Spleen (tissue), 7 donors: Measurements from ENCODE around the gene SEC62.

Experiments
- CTCF ChIP-seq, 11 experiments: fragments of 200-600 bp in 7 of 11; fragments of 450-650 bp in 4 of 11; sonication (generic) in 4 of 11; IDR thresholded peaks in 8 of 11; conservative IDR thresholded peaks in 3 of 11; 1 replicate in 7 of 11; 2 replicates in 4 of 11; pipeline versions ENCODE4 v1.4.0 to v1.8.0; 2016 to 2021; ENCODE audit warnings: antibody characterized with exemption in 11 of 11, inconsistent platforms in 4 of 11, mild to moderate bottlenecking in 1 of 11
- POLR2A ChIP-seq, 3 donors: fragments of 450-650 bp; IDR thresholded peaks; one replicate each; pipeline ENCODE4 v1.5.1; 2017; ENCODE audit warnings: antibody characterized with exemption in 3 of 3, mild to moderate bottlenecking in 1 of 3
- POLR2AphosphoS5 ChIP-seq, 3 donors: sonication (generic); formaldehyde crosslinking; IDR thresholded peaks; one replicate each; pipeline ENCODE4 v1.5.1; 2017; ENCODE audit warnings: antibody characterized with exemption in 3 of 3
- donor health status: DM: no; HTN: no; CAD: no; lungs with moderate emphysema.
- donor health status: DM: no; HTN: no; CAD: no.
- donor health status: DM: no; HTN: no; CAD: no.

- no peak for TF ChIP-seq POLR2A (IDR thresholded peaks at IDR 0.05)
- no peak for TF ChIP-seq CTCF (IDR thresholded peaks at IDR 0.05 in 8 of 11, conservative IDR thresholded peaks at IDR 0.05 in 3 of 11)
- TF ChIP-seq POLR2AphosphoS5 (IDR thresholded peaks at IDR 0.05), result no peak
Measured at GRCh38 chr3:169996063-169996462, 29.5 kb downstream of the SEC62 start.
